ENCODE measurements around the gene PIEZO2.

Gene PIEZO2

DNA sequence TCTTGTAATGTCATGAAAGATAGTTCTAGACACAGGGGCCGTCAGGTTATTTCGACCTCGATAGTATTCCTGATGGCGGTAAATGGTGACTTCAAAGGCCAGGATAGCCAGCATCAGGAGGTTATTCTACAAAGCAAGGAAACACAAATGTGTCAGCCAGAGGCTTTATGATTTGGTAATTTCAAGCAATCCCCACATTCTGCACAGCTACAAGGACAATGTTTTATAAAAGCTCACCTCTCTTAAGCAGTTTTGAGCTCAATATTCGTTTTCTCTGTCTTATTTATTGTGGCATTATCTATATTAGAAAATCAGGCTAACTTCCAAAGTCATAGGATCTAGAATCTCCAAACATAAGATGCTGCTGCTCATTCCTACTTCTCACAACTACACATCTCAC lies 388.4 kb downstream of the PIEZO2 start:
- Histone ChIP-seq H3K4me1 (ENCODE audit: insufficient read depth, low read length, severe bottlenecking) (no peaks in the 10 kb centered on the region), H3F3A (ENCODE audit: insufficient read depth, low read length) (no peaks in the 10 kb centered on the region), H3K36me3 (ENCODE audit: insufficient read depth, low read length) (no peaks in the 10 kb centered on the region), H3K4me3 (ENCODE audit: low read depth, low read length, poor library complexity, severe bottlenecking) (no peak overlapping the region), H3K4me2 (ENCODE audit: low read length) (no peak overlapping the region), H3K27ac (ENCODE audit: low read depth, low read length, poor library complexity, severe bottlenecking) (no peak overlapping the region), H4K20me1 (ENCODE audit: insufficient read depth, low read length) (no peaks in the 10 kb centered on the region), H2AFZ (ENCODE audit: low read length) (no peak overlapping the region), H3K9ac (ENCODE audit: low read length) (no peak overlapping the region), H3K79me2 (ENCODE audit: insufficient read depth, low read length) (no peaks in the 10 kb centered on the region), H3K27me3 (ENCODE audit: insufficient read depth, low read length) (no peaks in the 10 kb centered on the region), H3K9me2 (ENCODE audit: low read depth, low read length) (no peaks in the 10 kb centered on the region), H3K9me3 (ENCODE audit: low read length) (no peaks in the 10 kb centered on the region)
- TF ChIP-seq CTCF (IDR thresholded peaks at IDR 0.05; ENCODE audit: low read length) (no peak), EZH2 (IDR thresholded peaks at IDR 0.05; ENCODE audit: borderline replicate concordance, low read length) (no peak)

- H4K20me1 ChIP-seq (ENCODE audit: insufficient read depth, low read length) = no peaks in the 10 kb centered on the region
- H2AFZ ChIP-seq (ENCODE audit: low read length) = no peak overlapping the region
- H3K9me3 ChIP-seq (ENCODE audit: low read length) = no peaks in the 10 kb centered on the region
- no peaks in the 10 kb centered on the region for H3K79me2 ChIP-seq (ENCODE audit: insufficient read depth, low read length)
- H3K36me3 ChIP-seq (ENCODE audit: insufficient read depth, low read length) = no peaks in the 10 kb centered on the region
- no peak overlapping the region for H3K4me3 ChIP-seq (ENCODE audit: low read depth, low read length, poor library complexity, severe bottlenecking)
- no peak overlapping the region for H3K9ac ChIP-seq (ENCODE audit: low read length)
- H3K4me1 ChIP-seq (ENCODE audit: insufficient read depth, low read length, severe bottlenecking) = no peaks in the 10 kb centered on the region
- no peaks in the 10 kb centered on the region for H3K27me3 ChIP-seq (ENCODE audit: insufficient read depth, low read length)
- H3K4me2 ChIP-seq (ENCODE audit: low read length) = no peak overlapping the region
- no peaks in the 10 kb centered on the region for H3F3A ChIP-seq (ENCODE audit: insufficient read depth, low read length)
- no peaks in the 10 kb centered on the region for H3K9me2 ChIP-seq (ENCODE audit: low read depth, low read length)
- H3K27ac ChIP-seq (ENCODE audit: low read depth, low read length, poor library complexity, severe bottlenecking) = no peak overlapping the region
- TF ChIP-seq CTCF (IDR thresholded peaks at IDR 0.05; ENCODE audit: low read length) = no peak
- no peak for TF ChIP-seq EZH2 (IDR thresholded peaks at IDR 0.05; ENCODE audit: borderline replicate concordance, low read length)
Observed at GRCh38 chr18:10759241-10759640, 390.1 kb downstream of the PIEZO2 start.

- Histone ChIP-seq H3K27me3 (ENCODE audit: insufficient read depth, low read length) (no peaks in the 10 kb centered on the region), H3K4me3 (ENCODE audit: low read depth, low read length, poor library complexity, severe bottlenecking) (no peak overlapping the region), H2AFZ (ENCODE audit: low read length) (no peak overlapping the region), H3K4me1 (ENCODE audit: insufficient read depth, low read length, severe bottlenecking) (no peaks in the 10 kb centered on the region), H3K36me3 (ENCODE audit: insufficient read depth, low read length) (no peaks in the 10 kb centered on the region), H4K20me1 (ENCODE audit: insufficient read depth, low read length) (no peaks in the 10 kb centered on the region), H3K9ac (ENCODE audit: low read length) (no peak overlapping the region), H3K9me3 (ENCODE audit: low read length) (no peaks in the 10 kb centered on the region), H3K4me2 (ENCODE audit: low read length) (no peak overlapping the region), H3F3A (ENCODE audit: insufficient read depth, low read length) (no peaks in the 10 kb centered on the region), H3K9me2 (ENCODE audit: low read depth, low read length) (no peaks in the 10 kb centered on the region), H3K27ac (ENCODE audit: low read depth, low read length, poor library complexity, severe bottlenecking) (no peak overlapping the region), H3K79me2 (ENCODE audit: insufficient read depth, low read length) (no peaks in the 10 kb centered on the region)
- no peak for TF ChIP-seq CTCF (IDR thresholded peaks at IDR 0.05; ENCODE audit: low read length)
- no peak for TF ChIP-seq EZH2 (IDR thresholded peaks at IDR 0.05; ENCODE audit: borderline replicate concordance, low read length)
Observed at GRCh38 chr18:10757946-10758345, 391.4 kb downstream of the PIEZO2 start.

All from OCI-LY1 (cell line).